CD8-positive, alpha-beta memory T cell (primary cell): ENCODE measurements around the gene ZNF561. TPM values are rescaled to one million over a fixed set of nuclear protein-coding genes. Genes with fewer than 3 reads are reported as not detected.
A peak's percentile ranks its signal among the peaks of the same experiment; 100 is the strongest.
"Not testable (repeated sequence)": the region's sequence is repeated elsewhere in the genome, so short reads cannot be mapped to it uniquely, and the experiment has no call there.

Experiments used
- CTCF ChIA-PET: fragments of 350-600 bp; sonication (Branson Sonifier 250); formaldehyde crosslinking; loops from one replicate; lab custom pipeline; 2021; ENCODE audit warnings: antibody characterized with exemption; lab: Charles Lee
- POLR2A ChIA-PET: fragments of 350-600 bp; sonication (Branson Sonifier 250); formaldehyde crosslinking; loops from one replicate; lab custom pipeline; 2021; ENCODE audit warnings: antibody characterized with exemption; lab: Charles Lee
- DNase-seq, 5 donors: peaks; one replicate each; pipeline versions ENCODE4 v3.0.0 to v3.0.0-alpha.2; 2020 to 2022; ENCODE audit warnings: mixed read lengths in 1 of 5
- H3K27ac ChIP-seq: one replicate; pipeline ENCODE4 v1.7.0; 2013; ENCODE audit warnings: low read depth, mild to moderate bottlenecking, low read length, moderate library complexity
- H3K27me3 ChIP-seq: 2 replicates; pipeline ENCODE4 v1.7.0; 2013; ENCODE audit warnings: low read length, mild to moderate bottlenecking; ENCODE audit not compliant: insufficient read depth, poor library complexity, severe bottlenecking
- H3K36me3 ChIP-seq: 2 replicates; pipeline ENCODE4 v1.7.0; 2013; ENCODE audit warnings: mild to moderate bottlenecking, low read length, moderate library complexity; ENCODE audit not compliant: insufficient read depth
- H3K4me1 ChIP-seq: 2 replicates; pipeline ENCODE4 v1.7.0; 2013; ENCODE audit warnings: mild to moderate bottlenecking, low read length, moderate library complexity; ENCODE audit not compliant: insufficient read depth
- H3K4me3 ChIP-seq: 2 replicates; pipeline ENCODE4 v1.7.0; 2013; ENCODE audit warnings: mild to moderate bottlenecking, low read length
- H3K9me3 ChIP-seq: 2 replicates; pipeline ENCODE4 v1.7.0; 2013; ENCODE audit warnings: mild to moderate bottlenecking, low read length
- H3K27ac Mint-ChIP-seq, 8 donors: one replicate each; pipeline ENCODE4 v1.8.0; 2020 to 2021; ENCODE audit warnings: mixed read lengths in 8 of 8, mild to moderate bottlenecking in 6 of 8, inconsistent platforms in 3 of 8, moderate library complexity in 3 of 8
- H3K27me3 Mint-ChIP-seq, 2 donors: one replicate each; pipeline ENCODE4 v1.8.0; 2020 to 2021; ENCODE audit warnings: mixed read lengths in 2 of 2, mild to moderate bottlenecking in 1 of 2, moderate library complexity in 1 of 2
- H3K36me3 Mint-ChIP-seq, 3 donors: one replicate each; pipeline ENCODE4 v1.8.0; 2020 to 2021; ENCODE audit warnings: mixed read lengths in 3 of 3, inconsistent platforms in 1 of 3, mild to moderate bottlenecking in 1 of 3
- H3K4me1 Mint-ChIP-seq, 3 donors: one replicate each; pipeline ENCODE4 v1.8.0; 2020 to 2021; ENCODE audit warnings: mixed read lengths in 3 of 3, inconsistent platforms in 1 of 3, mild to moderate bottlenecking in 1 of 3
- H3K4me3 Mint-ChIP-seq, 7 donors: one replicate each; pipeline ENCODE4 v1.8.0; 2020 to 2021; ENCODE audit warnings: mixed read lengths in 7 of 7, mild to moderate bottlenecking in 6 of 7, moderate library complexity in 4 of 7, inconsistent platforms in 2 of 7
- H3K9me3 Mint-ChIP-seq, 5 donors: one replicate each; pipeline ENCODE4 v1.8.0; 2020 to 2022; ENCODE audit warnings: mixed read lengths in 5 of 5, mild to moderate bottlenecking in 3 of 5, moderate library complexity in 2 of 5, inconsistent platforms in 1 of 5
- polyA plus RNA-seq: library from polyadenylated mRNA; unstranded; fragments of 300-500 nt; fragmentation: Illumina TruSeq; gene quantifications from one replicate; pipeline ENCODE4 v1.2.3, GENCODE V29; 2021
- total RNA-seq, 2 experiments: library from RNA; stranded (reverse); gene quantifications; one replicate each; pipeline ENCODE4 v1.2.3, GENCODE V29; 2021

Gene ZNF561
- 10 to 100 TPM; 35.9 to 43.5 TPM for total RNA-seq
- polyA plus RNA-seq, result 13.0 TPM

- Histone ChIP-seq H3K4me1 (peaks cover 22% of the 10 kb centered on the region), H3K4me3 (peak within 1 kb of the TSS; percentile 83), H3K36me3 (peaks cover 23% of the 10 kb centered on the region), H3K9me3 (no peaks in the 10 kb centered on the region), H3K27me3 (no peaks in the 10 kb centered on the region), H3K27ac (peak within 1 kb of the TSS; percentile 96)
- CTCF ChIA-PET, result interaction anchor here (0.7 to 1.0 kb wide), 3 partner anchors 170 to 298 kb away, joined by 3 to 4 read pairs (median 3); partner anchors contain the start of gene ZNF559
- POLR2A ChIA-PET, result interaction anchor here (0.7 to 1.0 kb wide), 3 partner anchors 148 to 298 kb away, joined by 3 to 5 read pairs (median 4); partner anchors contain the start of genes PIN1, ZNF559 and ZNF846
- Mint-ChIP-seq H3K27me3 (peaks cover 0 to 4% of the 10 kb centered on the region in 2 donors), H3K9me3 (peaks cover 3 to 10% (median 7%) of the 10 kb centered on the region in 5 donors), H3K27ac (peak within 1 kb of the TSS; percentile 99 to 100 (median 100)), H3K36me3 (peaks cover 10 to 40% (median 22%) of the 10 kb centered on the region in 3 donors), H3K4me1 (peaks cover 22 to 41% (median 25%) of the 10 kb centered on the region in 3 donors), H3K4me3 (peak within 1 kb of the TSS; percentile 94 to 100 (median 98))
- peak; percentile 85 to 94 (median 90) for DNase-seq
Observed at GRCh38 chr19:9621156-9622037, at the start of gene ZNF561. ZNF561 (minus strand) TSS chr19:9621232; CDS start chr19:9619456, 1,776 bp downstream.

GRCh38 chr19:9668544-9668943 is 47.5 kb upstream of the ZNF561 start:
- H3K36me3 Mint-ChIP-seq, result peaks cover 33 to 69% (median 66%) of the 10 kb centered on the region in 3 donors
- ChIA-PET CTCF (no interaction called here), POLR2A (no interaction called here)
- Histone ChIP-seq H3K4me3 (no peak overlapping the region), H3K36me3 (peaks cover 9% of the 10 kb centered on the region), H3K4me1 (peaks cover 4% of the 10 kb centered on the region), H3K27me3 (no peaks in the 10 kb centered on the region), H3K27ac (no peak overlapping the region), H3K9me3 (peaks cover 43% of the 10 kb centered on the region)
- peaks cover 0 to 1% of the 10 kb centered on the region in 2 donors for H3K27me3 Mint-ChIP-seq
- peak overlapping the region in 1 of 7 donors; percentile 34 for H3K4me3 Mint-ChIP-seq
- H3K4me1 Mint-ChIP-seq, result peaks cover 35 to 71% (median 55%) of the 10 kb centered on the region in 3 donors
- peak overlapping the region in 1 of 8 donors; percentile 23 for H3K27ac Mint-ChIP-seq
- peaks cover 36 to 52% (median 46%) of the 10 kb centered on the region in 5 donors for H3K9me3 Mint-ChIP-seq
- DNase-seq, result no peak

DNA sequence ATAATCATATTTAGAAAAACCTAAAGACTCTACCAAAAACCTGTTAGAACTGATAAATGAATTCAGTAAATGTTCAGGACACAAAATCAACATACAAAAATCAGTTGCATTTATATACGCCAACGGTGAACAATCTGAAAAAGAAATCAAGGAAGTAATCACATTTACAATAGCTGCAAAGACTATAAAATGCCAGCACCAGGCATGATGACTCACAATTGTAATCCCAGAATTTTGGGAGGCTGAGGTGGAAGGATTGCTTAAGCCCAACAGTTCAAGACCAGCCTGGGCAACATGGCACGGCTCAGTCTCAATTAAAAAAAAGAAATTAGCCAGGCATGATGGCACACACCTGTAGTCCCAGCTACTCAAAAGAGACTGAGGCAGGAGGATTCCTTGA is 46.9 kb upstream of the ZNF561 start:
- Mint-ChIP-seq H3K9me3 (peaks cover 34 to 48% (median 39%) of the 10 kb centered on the region in 5 donors), H3K27ac (no peak overlapping the region)
- H3K36me3 ChIP-seq, result peaks cover 4% of the 10 kb centered on the region

GRCh38 chr19:9658769-9659168 is 37.7 kb upstream of the ZNF561 start:
- no peak overlapping the region for H3K27ac Mint-ChIP-seq
- no peak for DNase-seq
- H3K4me1 Mint-ChIP-seq, result peaks cover 8 to 22% (median 12%) of the 10 kb centered on the region in 3 donors
- H3K4me3 Mint-ChIP-seq, result no peak overlapping the region
- Histone ChIP-seq H3K27me3 (no peaks in the 10 kb centered on the region), H3K27ac (no peak overlapping the region), H3K9me3 (no peaks in the 10 kb centered on the region), H3K4me3 (no peak overlapping the region), H3K4me1 (no peaks in the 10 kb centered on the region), H3K36me3 (peaks cover 30% of the 10 kb centered on the region)
- H3K9me3 Mint-ChIP-seq, result peaks cover 0 to 12% (median 6%) of the 10 kb centered on the region in 5 donors
- CTCF ChIA-PET, result no interaction called here
- POLR2A ChIA-PET, result no interaction called here
- H3K27me3 Mint-ChIP-seq, result no peaks in the 10 kb centered on the region
- peaks cover 7 to 64% (median 24%) of the 10 kb centered on the region in 3 donors for H3K36me3 Mint-ChIP-seq

More for the DNA sequence above, 46.9 kb upstream of the ZNF561 start:
- DNase-seq, result no peak
- Mint-ChIP-seq H3K36me3 (peaks cover 31 to 68% (median 63%) of the 10 kb centered on the region in 3 donors), H3K4me3 (no peak overlapping the region), H3K27me3 (peaks cover 0 to 1% of the 10 kb centered on the region in 2 donors), H3K4me1 (peaks cover 35 to 73% (median 53%) of the 10 kb centered on the region in 3 donors)
- CTCF ChIA-PET, result no interaction called here
- no peak overlapping the region for H3K27ac ChIP-seq
- peaks cover 3% of the 10 kb centered on the region for H3K4me1 ChIP-seq
- no peak overlapping the region for H3K4me3 ChIP-seq
- H3K27me3 ChIP-seq, result no peaks in the 10 kb centered on the region
- H3K9me3 ChIP-seq, result peaks cover 37% of the 10 kb centered on the region
- POLR2A ChIA-PET, result no interaction called here

DNA sequence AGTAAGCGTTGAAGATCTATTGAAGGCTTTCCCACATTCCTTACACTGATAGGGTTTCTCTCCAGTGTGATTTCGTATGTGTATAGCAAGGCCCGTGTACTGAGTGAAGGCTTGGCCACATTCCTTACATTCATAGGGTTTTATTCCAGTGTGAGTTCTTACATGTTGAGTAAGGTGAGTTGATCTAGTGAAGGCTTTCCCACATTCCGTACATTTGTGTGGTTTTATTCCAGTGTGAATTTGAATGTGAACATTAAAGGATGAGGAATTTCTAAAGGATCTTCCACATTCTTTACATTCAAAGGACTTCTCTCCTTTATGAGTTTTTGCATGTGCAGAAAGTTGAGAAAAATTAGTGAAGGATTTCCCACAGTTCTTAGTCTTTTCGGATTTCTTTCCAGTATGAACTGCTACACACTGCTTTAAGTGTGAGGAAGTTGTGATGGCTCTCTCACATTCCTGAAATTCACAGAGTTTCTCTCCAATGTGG is 32.1 kb upstream of the ZNF561 start:
- H3K4me3 Mint-ChIP-seq, H3K27ac ChIP-seq, H3K27me3 ChIP-seq, POLR2A ChIA-PET, H3K27ac Mint-ChIP-seq, CTCF ChIA-PET, H3K27me3 Mint-ChIP-seq, H3K4me1 ChIP-seq, H3K4me3 ChIP-seq, DNase-seq: not testable (repeated sequence)
- Mint-ChIP-seq H3K36me3 (peaks cover 32 to 90% (median 66%) of the 10 kb centered on the region in 3 donors), H3K9me3 (peaks cover 13 to 38% (median 32%) of the 10 kb centered on the region in 5 donors), H3K4me1 (peaks cover 4 to 12% (median 11%) of the 10 kb centered on the region in 3 donors)
- H3K9me3 ChIP-seq, result peaks cover 18% of the 10 kb centered on the region
- H3K36me3 ChIP-seq, result peaks cover 42% of the 10 kb centered on the region

GRCh38 chr19:9651464-9651863 is 30.4 kb upstream of the ZNF561 start:
- H3K36me3 ChIP-seq, result peaks cover 38% of the 10 kb centered on the region

GRCh38 chr19:9650345-9650744 is 29.3 kb upstream of the ZNF561 start:
- Mint-ChIP-seq H3K27ac (peak overlapping the region in 1 of 8 donors; percentile 84), H3K36me3 (peaks cover 30 to 72% (median 61%) of the 10 kb centered on the region in 3 donors), H3K9me3 (peaks cover 13 to 34% (median 32%) of the 10 kb centered on the region in 5 donors), H3K27me3 (no peaks in the 10 kb centered on the region), H3K4me1 (peaks cover 4 to 12% (median 11%) of the 10 kb centered on the region in 3 donors), H3K4me3 (peak overlapping the region in 2 of 7 donors; percentile 23 to 41)
- no peak for DNase-seq
- Histone ChIP-seq H3K27ac (no peak overlapping the region), H3K27me3 (no peaks in the 10 kb centered on the region), H3K4me3 (no peak overlapping the region), H3K4me1 (no peaks in the 10 kb centered on the region), H3K36me3 (peaks cover 30% of the 10 kb centered on the region), H3K9me3 (peaks cover 18% of the 10 kb centered on the region)
- CTCF ChIA-PET, result no interaction called here
- POLR2A ChIA-PET, result no interaction called here

More at GRCh38 chr19:9651464-9651863, 30.4 kb upstream of the ZNF561 start:
- CTCF ChIA-PET, H3K27me3 Mint-ChIP-seq, H3K27me3 ChIP-seq, POLR2A ChIA-PET, H3K27ac Mint-ChIP-seq, H3K4me3 ChIP-seq, H3K4me3 Mint-ChIP-seq, H3K4me1 ChIP-seq, H3K27ac ChIP-seq, DNase-seq: not testable (repeated sequence)
- H3K9me3 ChIP-seq, result peaks cover 18% of the 10 kb centered on the region
- H3K9me3 Mint-ChIP-seq, result peaks cover 13 to 38% (median 32%) of the 10 kb centered on the region in 5 donors
- peaks cover 27 to 77% (median 61%) of the 10 kb centered on the region in 3 donors for H3K36me3 Mint-ChIP-seq
- H3K4me1 Mint-ChIP-seq, result peaks cover 4 to 12% (median 11%) of the 10 kb centered on the region in 3 donors
